ENCODE measurements around the gene TTC5.

DNA sequence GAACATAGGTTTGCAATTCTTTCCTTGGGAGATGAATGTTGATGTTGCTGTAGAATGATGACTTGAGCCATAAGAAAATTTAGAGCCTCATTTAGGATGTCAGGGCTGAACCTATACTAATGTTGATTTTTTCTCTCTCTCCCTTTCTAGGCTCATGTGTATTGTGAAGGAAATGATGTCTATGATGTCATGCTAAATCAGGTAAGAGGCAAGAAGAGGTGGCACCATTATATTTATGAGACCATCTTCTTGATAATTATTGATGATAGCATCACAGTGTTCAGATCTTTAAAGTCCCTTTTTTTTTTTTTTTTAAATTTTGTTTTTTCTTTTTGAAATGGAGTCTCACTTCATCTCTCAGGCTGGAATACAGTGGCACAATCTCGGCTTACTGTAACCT lies 41.0 kb upstream of the TTC5 start:
- TF ChIP-seq, protein P1, sequence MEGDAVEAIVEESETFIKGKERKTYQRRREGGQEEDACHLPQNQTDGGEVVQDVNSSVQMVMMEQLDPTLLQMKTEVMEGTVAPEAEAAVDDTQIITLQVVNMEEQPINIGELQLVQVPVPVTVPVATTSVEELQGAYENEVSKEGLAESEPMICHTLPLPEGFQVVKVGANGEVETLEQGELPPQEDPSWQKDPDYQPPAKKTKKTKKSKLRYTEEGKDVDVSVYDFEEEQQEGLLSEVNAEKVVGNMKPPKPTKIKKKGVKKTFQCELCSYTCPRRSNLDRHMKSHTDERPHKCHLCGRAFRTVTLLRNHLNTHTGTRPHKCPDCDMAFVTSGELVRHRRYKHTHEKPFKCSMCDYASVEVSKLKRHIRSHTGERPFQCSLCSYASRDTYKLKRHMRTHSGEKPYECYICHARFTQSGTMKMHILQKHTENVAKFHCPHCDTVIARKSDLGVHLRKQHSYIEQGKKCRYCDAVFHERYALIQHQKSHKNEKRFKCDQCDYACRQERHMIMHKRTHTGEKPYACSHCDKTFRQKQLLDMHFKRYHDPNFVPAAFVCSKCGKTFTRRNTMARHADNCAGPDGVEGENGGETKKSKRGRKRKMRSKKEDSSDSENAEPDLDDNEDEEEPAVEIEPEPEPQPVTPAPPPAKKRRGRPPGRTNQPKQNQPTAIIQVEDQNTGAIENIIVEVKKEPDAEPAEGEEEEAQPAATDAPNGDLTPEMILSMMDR (IDR thresholded peaks at IDR 0.05; ENCODE audit: insufficient read depth, low read length) = no peak
- TF ChIP-seq, protein P2, sequence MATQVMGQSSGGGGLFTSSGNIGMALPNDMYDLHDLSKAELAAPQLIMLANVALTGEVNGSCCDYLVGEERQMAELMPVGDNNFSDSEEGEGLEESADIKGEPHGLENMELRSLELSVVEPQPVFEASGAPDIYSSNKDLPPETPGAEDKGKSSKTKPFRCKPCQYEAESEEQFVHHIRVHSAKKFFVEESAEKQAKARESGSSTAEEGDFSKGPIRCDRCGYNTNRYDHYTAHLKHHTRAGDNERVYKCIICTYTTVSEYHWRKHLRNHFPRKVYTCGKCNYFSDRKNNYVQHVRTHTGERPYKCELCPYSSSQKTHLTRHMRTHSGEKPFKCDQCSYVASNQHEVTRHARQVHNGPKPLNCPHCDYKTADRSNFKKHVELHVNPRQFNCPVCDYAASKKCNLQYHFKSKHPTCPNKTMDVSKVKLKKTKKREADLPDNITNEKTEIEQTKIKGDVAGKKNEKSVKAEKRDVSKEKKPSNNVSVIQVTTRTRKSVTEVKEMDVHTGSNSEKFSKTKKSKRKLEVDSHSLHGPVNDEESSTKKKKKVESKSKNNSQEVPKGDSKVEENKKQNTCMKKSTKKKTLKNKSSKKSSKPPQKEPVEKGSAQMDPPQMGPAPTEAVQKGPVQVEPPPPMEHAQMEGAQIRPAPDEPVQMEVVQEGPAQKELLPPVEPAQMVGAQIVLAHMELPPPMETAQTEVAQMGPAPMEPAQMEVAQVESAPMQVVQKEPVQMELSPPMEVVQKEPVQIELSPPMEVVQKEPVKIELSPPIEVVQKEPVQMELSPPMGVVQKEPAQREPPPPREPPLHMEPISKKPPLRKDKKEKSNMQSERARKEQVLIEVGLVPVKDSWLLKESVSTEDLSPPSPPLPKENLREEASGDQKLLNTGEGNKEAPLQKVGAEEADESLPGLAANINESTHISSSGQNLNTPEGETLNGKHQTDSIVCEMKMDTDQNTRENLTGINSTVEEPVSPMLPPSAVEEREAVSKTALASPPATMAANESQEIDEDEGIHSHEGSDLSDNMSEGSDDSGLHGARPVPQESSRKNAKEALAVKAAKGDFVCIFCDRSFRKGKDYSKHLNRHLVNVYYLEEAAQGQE (IDR thresholded peaks at IDR 0.05; ENCODE audit: insufficient replicate concordance, low read depth) = no peak
